ENCODE results near the gene AMH. TPM values are rescaled to one million over a fixed set of nuclear protein-coding genes. Genes with fewer than 3 reads are reported as not detected.

AMH gene
- total RNA-seq, 1 experiment from 2014 or later: 42.8 TPM

- Histone ChIP-seq H2AFZ (ENCODE audit: low read depth, low read length, poor library complexity, severe bottlenecking) (no peak overlapping the region), H3K36me3 (ENCODE audit: control insufficient read depth in 1 of 2, insufficient read depth in 2 of 2, low read length in 2 of 2) (peaks cover 40 to 57% of the 10 kb centered on the region in 2 experiments; a peak in 3 of 4 replicates), H3K4me3 (replicated peaks in 1 of 2; ENCODE audit: low read depth in 1 of 2, low read length in 2 of 2) (no peak overlapping the region), H3K27me3 (ENCODE audit: insufficient read depth, low read length) (no peaks in the 10 kb centered on the region), H4K20me1 (ENCODE audit: insufficient read depth) (no peaks in the 10 kb centered on the region), H3K4me2 (ENCODE audit: low read length) (no peak overlapping the region), H3K4me1 (ENCODE audit: control insufficient read depth in 1 of 2, insufficient read depth in 2 of 2, low read length in 2 of 2) (no peaks in the 10 kb centered on the region), H3K27ac (ENCODE audit: low read depth, low read length) (no peak overlapping the region), H3K9me3 (ENCODE audit: control insufficient read depth in 1 of 2, insufficient read depth in 1 of 2, low read depth in 1 of 2, low read length in 2 of 2) (no peaks in the 10 kb centered on the region), H3K9me2 (ENCODE audit: insufficient read depth) (no peaks in the 10 kb centered on the region), H3K79me2 (ENCODE audit: insufficient read depth, low read length) (peaks cover 4% of the 10 kb centered on the region; the same call in 1 of the 2 replicates), H3K9ac (ENCODE audit: low read length) (no peak overlapping the region)
- BruUV-seq (replicated peaks): no TSS peak
- POLR2A ChIA-PET: interaction anchor here (1.5 kb wide), 1 partner anchor 45 kb away, joined by 3 read pairs; no protein-coding TSS in a partner anchor
- ATAC-seq (no peak), DNase-seq (ENCODE audit: low read depth, low spot score) (no peak)
- CTCF ChIA-PET: no interaction called here
- RAD21 ChIA-PET (ENCODE audit: low non-redundant PET in 1 of 2, low total read pairs in 2 of 2, uncharacterized antibody in 2 of 2, unreplicated experiment in 2 of 2): no interaction called here
- intact Hi-C loops (cut with micrococcal nuclease): no loop called here
- TF ChIP-seq ZFX (IDR thresholded peaks at IDR 0.05) (no peak), EZH2 (IDR thresholded peaks at IDR 0.05) (no peak), SRF (IDR thresholded peaks at IDR 0.05; ENCODE audit: low read depth) (no peak), POLR2A (IDR thresholded peaks at IDR 0.05; ENCODE audit: borderline replicate concordance, extremely low read depth, insufficient read depth, insufficient read length) (no peak), SP1 (IDR thresholded peaks at IDR 0.05; ENCODE audit: low read depth) (no peak), RAD21 (IDR thresholded peaks at IDR 0.05; ENCODE audit: low read depth) (no peak), CTCF (IDR thresholded peaks at IDR 0.05 in 2 of 3, conservative IDR thresholded peaks at IDR 0.05 in 1 of 3; ENCODE audit: borderline replicate concordance in 1 of 3, insufficient read depth in 1 of 3, low read depth in 2 of 3, low read length in 2 of 3) (no peak), SIN3A (IDR thresholded peaks at IDR 0.05; ENCODE audit: low read depth) (no peak), JUND (IDR thresholded peaks at IDR 0.05) (no peak), POLR2AphosphoS5 (IDR thresholded peaks at IDR 0.05; ENCODE audit: low read depth, low read length) (no peak), YY1 (IDR thresholded peaks at IDR 0.05; ENCODE audit: extremely low read depth, insufficient replicate concordance, low read depth, low read length) (no peak)
- TF ChIP-seq, protein P1, sequence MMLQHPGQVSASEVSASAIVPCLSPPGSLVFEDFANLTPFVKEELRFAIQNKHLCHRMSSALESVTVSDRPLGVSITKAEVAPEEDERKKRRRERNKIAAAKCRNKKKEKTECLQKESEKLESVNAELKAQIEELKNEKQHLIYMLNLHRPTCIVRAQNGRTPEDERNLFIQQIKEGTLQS (IDR thresholded peaks at IDR 0.05): no peak
- TF ChIP-seq, protein P2, sequence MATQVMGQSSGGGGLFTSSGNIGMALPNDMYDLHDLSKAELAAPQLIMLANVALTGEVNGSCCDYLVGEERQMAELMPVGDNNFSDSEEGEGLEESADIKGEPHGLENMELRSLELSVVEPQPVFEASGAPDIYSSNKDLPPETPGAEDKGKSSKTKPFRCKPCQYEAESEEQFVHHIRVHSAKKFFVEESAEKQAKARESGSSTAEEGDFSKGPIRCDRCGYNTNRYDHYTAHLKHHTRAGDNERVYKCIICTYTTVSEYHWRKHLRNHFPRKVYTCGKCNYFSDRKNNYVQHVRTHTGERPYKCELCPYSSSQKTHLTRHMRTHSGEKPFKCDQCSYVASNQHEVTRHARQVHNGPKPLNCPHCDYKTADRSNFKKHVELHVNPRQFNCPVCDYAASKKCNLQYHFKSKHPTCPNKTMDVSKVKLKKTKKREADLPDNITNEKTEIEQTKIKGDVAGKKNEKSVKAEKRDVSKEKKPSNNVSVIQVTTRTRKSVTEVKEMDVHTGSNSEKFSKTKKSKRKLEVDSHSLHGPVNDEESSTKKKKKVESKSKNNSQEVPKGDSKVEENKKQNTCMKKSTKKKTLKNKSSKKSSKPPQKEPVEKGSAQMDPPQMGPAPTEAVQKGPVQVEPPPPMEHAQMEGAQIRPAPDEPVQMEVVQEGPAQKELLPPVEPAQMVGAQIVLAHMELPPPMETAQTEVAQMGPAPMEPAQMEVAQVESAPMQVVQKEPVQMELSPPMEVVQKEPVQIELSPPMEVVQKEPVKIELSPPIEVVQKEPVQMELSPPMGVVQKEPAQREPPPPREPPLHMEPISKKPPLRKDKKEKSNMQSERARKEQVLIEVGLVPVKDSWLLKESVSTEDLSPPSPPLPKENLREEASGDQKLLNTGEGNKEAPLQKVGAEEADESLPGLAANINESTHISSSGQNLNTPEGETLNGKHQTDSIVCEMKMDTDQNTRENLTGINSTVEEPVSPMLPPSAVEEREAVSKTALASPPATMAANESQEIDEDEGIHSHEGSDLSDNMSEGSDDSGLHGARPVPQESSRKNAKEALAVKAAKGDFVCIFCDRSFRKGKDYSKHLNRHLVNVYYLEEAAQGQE (IDR thresholded peaks at IDR 0.05; ENCODE audit: low read depth): no peak
These were observed 35.3 kb upstream of the AMH start for GRCh38 chr19:2213799-2214198.

Data from HCT116 (cell line).